Caco-2 (cell line): Measurements from ENCODE around the gene SLC39A12. TPM values are rescaled to one million over a fixed set of nuclear protein-coding genes. Genes with fewer than 3 reads are reported as not detected.

Experiments
- BruUV-seq: library from RNA; stranded (reverse); fragments of 400-500 nt; replicated peaks from 2 replicates; lab custom pipeline; 2021; lab: Mats Ljungman, UMichigan
- CTCF ChIA-PET: fragments of 300-600 bp; sonication (Branson Sonifier 250); formaldehyde crosslinking; loops from one replicate; lab custom pipeline; 2022; ENCODE audit warnings: antibody characterized with exemption; lab: Charles Lee
- POLR2A ChIA-PET: fragments of 300-600 bp; sonication (Branson Sonifier 250); formaldehyde crosslinking; loops from one replicate; lab custom pipeline; 2022; ENCODE audit warnings: antibody characterized with exemption; lab: Charles Lee
- DNase-seq, 2 experiments: peaks; one replicate each; pipeline versions ENCODE4 v3.0.0 to v3.0.0-alpha.2; 2020 to 2022
- H3K27me3 ChIP-seq: replicated peaks from 2 replicates; pipeline ENCODE4 v1.6.0; 2011; ENCODE audit warnings: low read length; ENCODE audit not compliant: control insufficient read depth, insufficient read depth
- H3K36me3 ChIP-seq: 2 replicates; pipeline ENCODE4 v1.5.1; 2011; ENCODE audit warnings: low read length; ENCODE audit not compliant: control insufficient read depth, insufficient read depth
- H3K4me1 ChIP-seq: fragments of 250-450 bp; sonication (Bioruptor Pico); 2 replicates; pipeline ENCODE4 v1.5.1; 2020; ENCODE audit warnings: mild to moderate bottlenecking
- H3K4me3 ChIP-seq: 2 replicates; pipeline ENCODE4 v1.5.1; 2011; ENCODE audit warnings: low read depth, mild to moderate bottlenecking, control low read depth, low read length
- H3K9me3 ChIP-seq: fragments of 250-450 bp; sonication (Bioruptor Pico); 2 replicates; pipeline ENCODE4 v1.5.1; 2020; ENCODE audit warnings: mild to moderate bottlenecking, moderate library complexity
- H3K27ac Mint-ChIP-seq: one replicate; pipeline ENCODE4 v1.8.0; 2022; ENCODE audit warnings: mixed read lengths; ENCODE audit not compliant: unreplicated experiment
- H3K27me3 Mint-ChIP-seq: one replicate; pipeline ENCODE4 v1.8.0; 2022; ENCODE audit warnings: mixed read lengths; ENCODE audit not compliant: insufficient read depth, unreplicated experiment
- H3K36me3 Mint-ChIP-seq: one replicate; pipeline ENCODE4 v1.8.0; 2022; ENCODE audit warnings: mild to moderate bottlenecking, mixed read lengths; ENCODE audit not compliant: insufficient read depth, unreplicated experiment
- H3K4me1 Mint-ChIP-seq: one replicate; pipeline ENCODE4 v1.8.0; 2022; ENCODE audit warnings: low read depth, mixed read lengths; ENCODE audit not compliant: unreplicated experiment
- H3K4me3 Mint-ChIP-seq: one replicate; pipeline ENCODE4 v1.8.0; 2022; ENCODE audit warnings: mild to moderate bottlenecking, moderate library complexity, mixed read lengths; ENCODE audit not compliant: unreplicated experiment
- H3K9me3 Mint-ChIP-seq: one replicate; pipeline ENCODE4 v1.8.0; 2022; ENCODE audit warnings: mixed read lengths; ENCODE audit not compliant: unreplicated experiment
- CTCF ChIP-seq, 2 experiments: fragments of 200-600 bp in 1 of 2; IDR thresholded peaks; 1 replicate in 1 of 2; 2 replicates in 1 of 2; pipeline versions ENCODE4 v1.5.1 to v1.8.0; 2011 to 2022; ENCODE audit warnings: antibody characterized with exemption in 1 of 2, control low read depth in 1 of 2, inconsistent platforms in 1 of 2, low read depth in 1 of 2, low read length in 1 of 2, mild to moderate bottlenecking in 1 of 2, moderate library complexity in 1 of 2; ENCODE audit not compliant: insufficient read depth in 1 of 2, severe bottlenecking in 1 of 2, unreplicated experiment in 1 of 2
- intact Hi-C: fragments of 100-400 bp; cut with micrococcal nuclease; formaldehyde crosslinking; loops from one replicate; pipeline ENCODE4 v1.10.0; 2022; ENCODE audit not compliant: unreplicated experiment
- total RNA-seq: library from RNA; stranded (reverse); gene quantifications from 2 replicates; pipeline ENCODE4 v1.2.3, GENCODE V29; 2022

The SLC39A12 gene
- total RNA-seq, 1 experiment from 2014 or later: not detected

- CTCF ChIA-PET: no interaction called here
- DNase-seq: no peak
- Mint-ChIP-seq H3K27ac (no peak overlapping the region), H3K36me3 (no peaks in the 10 kb centered on the region), H3K4me3 (no peak overlapping the region), H3K9me3 (peaks cover 11% of the 10 kb centered on the region), H3K27me3 (peaks cover 20% of the 10 kb centered on the region), H3K4me1 (no peaks in the 10 kb centered on the region)
- Histone ChIP-seq H3K4me1 (no peaks in the 10 kb centered on the region), H3K36me3 (no peaks in the 10 kb centered on the region), H3K9me3 (peaks cover 9% of the 10 kb centered on the region; the same call in 1 of the 2 replicates), H3K27me3 (no peaks in the 10 kb centered on the region; the same call in 1 of the 2 replicates), H3K4me3 (no peak overlapping the region)
- intact Hi-C loops: no loop called here
- BruUV-seq: no TSS peak
- TF ChIP-seq CTCF (IDR thresholded peaks at IDR 0.05; ENCODE audit: insufficient read depth in 1 of 2, low read depth in 1 of 2, low read length in 1 of 2, severe bottlenecking in 1 of 2, unreplicated experiment in 1 of 2): no peak
- POLR2A ChIA-PET: no interaction called here
These were observed 6.3 kb downstream of the SLC39A12 start for GRCh38 chr10:17958049-17958448.

- H3K4me1 ChIP-seq: no peaks in the 10 kb centered on the region
- TF ChIP-seq CTCF (IDR thresholded peaks at IDR 0.05; ENCODE audit: insufficient read depth in 1 of 2, low read depth in 1 of 2, low read length in 1 of 2, severe bottlenecking in 1 of 2, unreplicated experiment in 1 of 2): no peak
- no peak overlapping the region for H3K27ac Mint-ChIP-seq
- H3K36me3 Mint-ChIP-seq: no peaks in the 10 kb centered on the region
- H3K4me1 Mint-ChIP-seq: no peaks in the 10 kb centered on the region
- H3K9me3 Mint-ChIP-seq: peaks cover 11% of the 10 kb centered on the region
- peaks cover 9% of the 10 kb centered on the region; the same call in 1 of the 2 replicates for H3K9me3 ChIP-seq
- CTCF ChIA-PET: no interaction called here
- no TSS peak for BruUV-seq
- no peak for DNase-seq
- H3K27me3 ChIP-seq: no peaks in the 10 kb centered on the region; the same call in 1 of the 2 replicates
- H3K4me3 ChIP-seq: no peak overlapping the region
- POLR2A ChIA-PET: no interaction called here
- peaks cover 22% of the 10 kb centered on the region for H3K27me3 Mint-ChIP-seq
- H3K36me3 ChIP-seq: no peaks in the 10 kb centered on the region
- H3K4me3 Mint-ChIP-seq: no peak overlapping the region
- intact Hi-C loops: no loop called here
These were observed 8.2 kb downstream of the SLC39A12 start for GRCh38 chr10:17959870-17960269.

GRCh38 chr10:17961551-17962422 lies 10.1 kb downstream of the SLC39A12 start:
- H3K4me3 ChIP-seq: no peak overlapping the region
- no peaks in the 10 kb centered on the region for H3K4me1 ChIP-seq
- TF ChIP-seq CTCF (IDR thresholded peaks at IDR 0.05; ENCODE audit: insufficient read depth in 1 of 2, low read depth in 1 of 2, low read length in 1 of 2, severe bottlenecking in 1 of 2, unreplicated experiment in 1 of 2): no peak
- H3K36me3 ChIP-seq: no peaks in the 10 kb centered on the region
- Mint-ChIP-seq H3K9me3 (peaks cover 11% of the 10 kb centered on the region), H3K27me3 (peaks cover 22% of the 10 kb centered on the region), H3K27ac (no peak overlapping the region), H3K4me1 (no peaks in the 10 kb centered on the region), H3K36me3 (no peaks in the 10 kb centered on the region), H3K4me3 (no peak overlapping the region)
- H3K9me3 ChIP-seq: peaks cover 9% of the 10 kb centered on the region; the same call in 1 of the 2 replicates
- no peaks in the 10 kb centered on the region; the same call in 1 of the 2 replicates for H3K27me3 ChIP-seq
- DNase-seq: no peak
- BruUV-seq: no TSS peak
- ChIA-PET POLR2A (no interaction called here), CTCF (no interaction called here)
- intact Hi-C loops: no loop called here
